GM19372 (cell line): ENCODE results near the gene CYGB.
"Not testable (repeated sequence)": the region's sequence is repeated elsewhere in the genome, so short reads cannot be mapped to it uniquely, and the experiment has no call there.

Experiments
- ATAC-seq: cut with Tn5 transposase; IDR thresholded peaks from one replicate; pipeline ENCODE4 v1.9.1; 2021; ENCODE audit warnings: mild to moderate bottlenecking, low read depth, moderate library complexity; ENCODE audit not compliant: unreplicated experiment

The CYGB gene

DNA sequence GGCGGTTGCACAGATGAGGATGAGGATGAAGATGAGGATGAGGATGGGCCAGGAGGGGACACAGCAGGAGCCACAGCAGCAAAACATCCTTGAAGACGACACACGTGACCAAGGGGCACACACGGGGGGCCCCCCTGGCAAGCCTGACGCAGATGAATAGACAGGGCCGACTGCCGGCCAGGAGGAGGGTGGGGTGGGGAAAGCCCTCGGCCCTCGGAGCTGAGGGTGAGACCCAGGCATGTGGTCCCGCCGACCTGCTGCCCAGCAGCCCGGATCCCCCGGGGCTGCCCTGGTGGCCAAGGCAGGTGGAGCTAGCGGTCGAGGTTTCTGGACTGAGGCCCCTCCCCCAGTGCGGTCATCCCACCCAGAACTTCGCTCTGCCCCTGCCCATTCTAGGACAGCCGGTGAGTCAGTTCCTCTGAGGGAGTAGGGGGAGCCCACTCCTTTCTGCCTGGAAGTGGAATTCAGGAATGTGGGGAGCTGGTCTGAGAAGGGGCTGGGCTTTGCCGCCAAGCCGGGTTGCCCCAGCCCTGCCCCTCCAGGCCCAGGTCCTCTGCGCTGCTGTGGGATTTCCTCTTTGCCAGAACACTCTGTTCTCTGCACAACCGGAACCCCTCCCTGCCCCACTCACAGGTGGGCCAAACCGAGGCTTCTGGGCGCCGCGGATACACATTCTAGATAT lies 9.9 kb downstream of the CYGB start:
- ATAC-seq, result no peak

DNA sequence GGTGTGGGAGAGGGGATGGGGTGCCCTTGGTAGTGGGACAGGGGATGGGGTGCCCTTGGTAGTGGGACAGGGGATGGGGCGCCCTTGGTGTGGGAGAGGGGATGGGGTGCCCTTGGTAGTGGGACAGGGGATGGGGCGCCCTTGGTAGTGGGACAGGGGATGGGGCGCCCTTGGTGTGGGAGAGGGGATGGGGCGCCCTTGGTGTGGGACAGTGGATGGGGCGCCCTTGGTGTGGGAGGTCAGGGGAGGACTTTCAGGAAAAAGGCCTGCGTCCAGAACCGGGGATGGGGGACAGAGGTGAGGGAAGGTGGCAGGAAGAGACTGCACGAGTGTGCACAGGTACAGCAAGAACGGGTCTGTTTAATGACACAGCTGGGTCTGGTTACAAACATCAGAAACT lies 10.5 kb downstream of the CYGB start:
- not testable (repeated sequence) for ATAC-seq

DNA sequence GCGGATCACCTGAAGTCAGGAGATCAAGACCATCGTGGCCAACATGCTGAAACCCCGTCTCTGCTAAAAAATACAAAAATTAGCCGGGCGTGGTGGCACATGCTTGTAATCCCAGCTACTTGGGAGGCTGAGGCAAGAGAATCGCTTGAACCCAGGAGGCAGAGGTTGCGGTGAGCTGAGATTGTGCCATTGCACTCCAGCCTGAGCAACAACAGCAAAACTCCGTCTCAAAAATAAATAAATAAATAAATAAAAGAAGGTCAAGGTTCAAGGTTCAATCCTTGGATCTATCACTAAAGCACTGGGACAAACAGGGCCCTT lies 12.0 kb downstream of the CYGB start:
- ATAC-seq, result not testable (repeated sequence)

DNA sequence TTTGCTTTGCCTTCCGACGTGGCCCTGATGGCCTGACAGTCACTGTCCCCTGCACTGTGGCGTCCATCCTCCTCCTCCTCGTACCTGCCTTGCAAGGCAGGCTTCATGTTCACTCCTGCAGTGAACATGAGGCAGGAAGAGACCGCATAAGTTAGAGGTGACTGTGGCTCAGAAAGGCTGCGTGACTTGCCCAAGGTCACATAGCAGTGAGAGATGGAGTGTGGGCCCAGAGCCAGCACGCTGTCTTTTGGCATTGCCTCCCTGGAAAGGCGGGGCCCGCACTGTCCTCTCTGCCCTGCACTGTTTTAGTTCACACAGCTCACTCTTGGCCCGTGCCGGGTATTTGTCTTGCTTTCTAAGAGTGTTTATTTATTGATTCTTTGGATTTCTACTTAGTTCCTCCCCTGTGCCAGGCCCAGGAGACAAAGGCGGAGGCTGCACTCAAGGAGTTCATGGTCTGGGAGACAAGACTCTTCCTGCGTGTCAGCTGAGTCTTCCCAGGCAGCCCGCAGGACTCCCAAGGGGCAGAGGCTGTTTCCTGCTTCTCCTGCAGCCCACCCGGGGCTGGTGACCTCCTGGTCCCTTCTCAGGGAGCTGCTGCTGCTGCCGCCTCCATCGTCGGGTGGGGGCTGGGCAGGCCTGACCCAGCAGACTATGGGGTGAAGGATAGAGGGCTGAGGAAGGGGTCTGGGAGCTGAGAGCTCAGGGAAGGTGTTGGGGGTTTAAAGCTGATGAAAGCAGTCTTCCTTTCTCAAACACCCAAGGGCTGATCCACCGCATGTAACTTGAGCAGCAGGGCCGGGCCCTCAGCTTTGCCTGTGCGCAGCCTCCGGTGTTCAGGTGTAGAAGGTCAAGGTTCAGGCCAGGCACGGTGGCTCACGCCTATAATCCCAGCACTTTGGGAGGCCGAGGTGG lies 12.7 kb downstream of the CYGB start:
- no peak for ATAC-seq

GRCh38 chr17:76523084-76524037 lies 14.1 kb downstream of the CYGB start:
- no peak for ATAC-seq

GRCh38 chr17:76521683-76522082 lies 15.8 kb downstream of the CYGB start:
- not testable (repeated sequence) for ATAC-seq

GRCh38 chr17:76521262-76521661 lies 16.2 kb downstream of the CYGB start:
- ATAC-seq, result no peak

GRCh38 chr17:76519048-76519966 lies 18.2 kb downstream of the CYGB start:
- no peak for ATAC-seq

GRCh38 chr17:76517638-76518038 lies 19.9 kb downstream of the CYGB start:
- ATAC-seq, result no peak

GRCh38 chr17:76515274-76515949 lies 22.1 kb downstream of the CYGB start:
- ATAC-seq, result peak; percentile 50

GRCh38 chr17:76514355-76514754 lies 23.2 kb downstream of the CYGB start:
- ATAC-seq, result not testable (repeated sequence)

DNA sequence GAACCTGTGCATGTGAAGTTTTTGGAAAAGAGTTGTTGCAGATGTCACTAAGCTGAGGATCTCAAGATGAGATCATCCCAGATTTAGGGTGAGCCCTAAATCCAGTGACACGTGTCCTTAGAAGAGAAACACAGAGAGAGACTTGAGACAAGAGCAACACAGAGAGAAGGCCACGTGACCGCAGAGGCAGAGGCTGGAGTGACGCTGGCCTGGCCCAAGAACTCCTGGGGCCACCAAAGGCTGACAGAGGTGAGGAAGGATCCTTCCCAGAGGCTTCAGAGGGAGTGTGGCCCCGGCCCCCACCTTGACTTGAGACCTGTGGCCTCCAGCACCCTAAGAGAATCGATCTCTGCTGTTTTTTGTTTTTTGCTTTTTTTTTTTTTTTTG lies 24.2 kb downstream of the CYGB start:
- ATAC-seq, result no peak

DNA sequence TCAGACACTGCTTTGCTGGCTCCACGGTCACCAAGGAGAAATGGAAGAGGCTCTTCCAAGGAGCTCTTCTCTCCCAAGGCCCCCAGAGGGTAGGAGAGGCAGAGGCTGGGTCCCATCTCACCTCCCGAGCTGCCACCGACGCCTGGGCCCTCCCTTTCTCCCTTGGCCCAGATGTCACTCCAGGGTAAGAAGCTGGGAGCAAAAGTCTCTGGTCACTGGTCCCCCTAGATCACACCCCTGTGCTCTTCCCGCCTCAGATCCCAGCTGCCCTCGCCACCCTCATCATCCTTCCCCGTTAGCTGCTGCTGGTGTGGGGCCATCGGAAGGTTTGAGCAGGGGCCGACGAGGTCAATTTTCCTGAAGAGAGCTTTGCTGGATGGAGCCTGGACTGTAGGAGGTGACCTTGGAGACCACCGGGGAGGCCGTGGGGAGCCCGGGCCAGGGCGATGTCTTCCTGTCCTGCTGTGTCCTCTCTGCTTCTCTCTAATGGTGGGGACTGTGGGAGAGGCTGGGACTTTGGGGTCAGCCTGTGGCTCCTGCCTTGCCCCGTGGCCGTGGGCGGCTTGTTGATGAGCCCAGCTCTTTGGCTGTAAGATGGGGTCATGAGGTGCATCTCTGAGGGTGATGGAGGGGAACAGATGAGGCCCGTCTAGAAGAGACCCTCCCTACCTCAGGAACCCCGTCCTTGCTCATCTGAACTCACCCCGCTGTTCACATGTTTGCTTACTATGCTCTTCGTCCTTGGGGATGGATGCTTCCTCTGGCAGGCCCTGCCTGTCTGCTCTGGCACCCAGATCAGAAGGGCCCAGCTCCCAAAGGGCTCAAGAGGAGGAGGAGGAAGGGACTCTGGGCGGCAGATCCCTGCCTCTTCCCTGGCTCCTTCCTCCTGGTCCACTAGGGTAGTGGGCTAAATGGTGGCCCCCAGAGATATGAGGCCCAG lies 24.9 kb downstream of the CYGB start:
- ATAC-seq, result no peak

DNA sequence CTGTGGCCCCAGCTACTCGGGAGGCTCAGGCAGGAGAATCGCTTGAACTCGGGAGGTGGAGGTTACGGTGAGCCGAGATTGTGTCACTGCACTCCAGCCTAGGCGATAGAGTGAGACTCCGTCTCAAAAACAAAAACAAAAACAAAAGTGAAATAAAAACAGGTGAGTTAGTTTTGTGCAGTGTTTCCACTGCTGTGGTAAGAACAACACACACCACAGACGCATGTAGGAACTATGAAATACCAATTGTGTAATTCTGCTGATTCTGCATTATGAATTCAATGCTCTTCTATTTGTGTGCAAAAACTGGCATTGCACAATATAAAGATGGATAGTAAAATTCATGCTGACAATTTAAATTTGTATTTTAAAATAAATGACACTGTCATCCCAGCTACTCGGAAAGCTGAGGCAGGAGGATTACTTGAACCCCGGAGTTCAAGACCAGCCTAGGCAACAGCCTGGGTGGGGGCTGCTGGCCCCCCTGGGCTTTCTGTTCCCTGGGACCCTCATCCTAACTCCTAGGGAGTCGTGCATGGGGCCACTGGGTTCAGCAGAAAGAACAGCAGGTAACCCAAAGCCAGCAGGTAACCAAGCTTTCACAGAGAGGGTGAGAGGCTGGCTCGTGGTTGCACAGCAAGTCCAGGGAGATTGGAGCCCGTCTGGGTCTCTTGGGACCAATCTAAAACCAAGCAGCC lies 25.7 kb downstream of the CYGB start:
- no peak for ATAC-seq

- ATAC-seq, result no peak
Observed at GRCh38 chr17:76510831-76511244, 26.7 kb downstream of the CYGB start.

GRCh38 chr17:76508472-76509063 lies 28.9 kb downstream of the CYGB start:
- not testable (repeated sequence) for ATAC-seq
